ENCODE results near the gene WDR70.

Gene WDR70

DNA sequence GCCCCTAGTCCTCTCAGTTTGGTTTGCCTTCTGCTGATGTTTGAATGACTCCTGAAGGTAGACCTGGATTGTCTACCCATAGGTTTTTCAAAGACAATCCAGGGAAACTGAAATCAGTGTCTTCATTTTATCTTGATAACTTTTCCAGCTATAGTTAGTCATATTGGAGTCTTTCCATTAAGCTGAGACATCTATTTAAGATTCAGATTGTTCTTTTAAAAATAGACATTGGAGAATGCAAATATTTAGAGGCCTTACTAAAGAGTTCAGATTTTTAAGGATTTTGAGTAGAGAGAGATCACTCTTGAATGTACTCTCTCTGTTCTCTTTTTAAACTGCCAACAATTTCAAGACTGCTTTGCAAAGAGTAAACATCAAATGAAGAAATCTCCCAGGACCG is 391.7 kb downstream of the WDR70 start:
- TF ChIP-seq, protein P1, sequence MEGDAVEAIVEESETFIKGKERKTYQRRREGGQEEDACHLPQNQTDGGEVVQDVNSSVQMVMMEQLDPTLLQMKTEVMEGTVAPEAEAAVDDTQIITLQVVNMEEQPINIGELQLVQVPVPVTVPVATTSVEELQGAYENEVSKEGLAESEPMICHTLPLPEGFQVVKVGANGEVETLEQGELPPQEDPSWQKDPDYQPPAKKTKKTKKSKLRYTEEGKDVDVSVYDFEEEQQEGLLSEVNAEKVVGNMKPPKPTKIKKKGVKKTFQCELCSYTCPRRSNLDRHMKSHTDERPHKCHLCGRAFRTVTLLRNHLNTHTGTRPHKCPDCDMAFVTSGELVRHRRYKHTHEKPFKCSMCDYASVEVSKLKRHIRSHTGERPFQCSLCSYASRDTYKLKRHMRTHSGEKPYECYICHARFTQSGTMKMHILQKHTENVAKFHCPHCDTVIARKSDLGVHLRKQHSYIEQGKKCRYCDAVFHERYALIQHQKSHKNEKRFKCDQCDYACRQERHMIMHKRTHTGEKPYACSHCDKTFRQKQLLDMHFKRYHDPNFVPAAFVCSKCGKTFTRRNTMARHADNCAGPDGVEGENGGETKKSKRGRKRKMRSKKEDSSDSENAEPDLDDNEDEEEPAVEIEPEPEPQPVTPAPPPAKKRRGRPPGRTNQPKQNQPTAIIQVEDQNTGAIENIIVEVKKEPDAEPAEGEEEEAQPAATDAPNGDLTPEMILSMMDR (IDR thresholded peaks at IDR 0.05; ENCODE audit: low read depth, low read length), result no peak
- no peak overlapping the region for H3K4me3 ChIP-seq (replicated peaks in 1 of 2; ENCODE audit: low read depth in 2 of 2, low read length in 2 of 2)
- DNase-seq (ENCODE audit: low read depth in 2 of 2), result no peak

DNA sequence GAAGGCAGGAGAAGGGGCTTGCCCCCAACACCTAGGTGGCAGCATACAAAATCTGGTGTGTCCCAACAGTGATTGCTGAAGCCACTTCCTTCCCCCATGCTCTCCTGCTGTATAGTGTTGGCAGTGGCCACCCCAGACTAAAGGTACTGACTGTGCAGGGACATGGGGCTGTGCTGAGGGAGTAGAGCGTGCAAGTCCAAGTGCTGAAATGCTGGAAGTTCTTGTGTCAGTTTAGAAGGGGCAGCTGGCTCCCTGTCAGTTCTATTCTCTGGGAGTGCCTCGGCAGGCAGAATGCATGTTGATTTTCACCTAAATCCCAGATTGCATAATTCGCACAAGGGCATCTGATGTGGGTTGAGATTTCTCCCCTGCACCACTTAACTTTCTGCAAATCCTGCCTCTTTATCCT is 392.1 kb downstream of the WDR70 start:
- no peak for DNase-seq (ENCODE audit: low read depth in 2 of 2)
- H3K4me3 ChIP-seq (replicated peaks in 1 of 2; ENCODE audit: low read depth in 2 of 2, low read length in 2 of 2), result no peak overlapping the region
- TF ChIP-seq, protein P1 (IDR thresholded peaks at IDR 0.05; ENCODE audit: low read depth, low read length), result no peak

DNA sequence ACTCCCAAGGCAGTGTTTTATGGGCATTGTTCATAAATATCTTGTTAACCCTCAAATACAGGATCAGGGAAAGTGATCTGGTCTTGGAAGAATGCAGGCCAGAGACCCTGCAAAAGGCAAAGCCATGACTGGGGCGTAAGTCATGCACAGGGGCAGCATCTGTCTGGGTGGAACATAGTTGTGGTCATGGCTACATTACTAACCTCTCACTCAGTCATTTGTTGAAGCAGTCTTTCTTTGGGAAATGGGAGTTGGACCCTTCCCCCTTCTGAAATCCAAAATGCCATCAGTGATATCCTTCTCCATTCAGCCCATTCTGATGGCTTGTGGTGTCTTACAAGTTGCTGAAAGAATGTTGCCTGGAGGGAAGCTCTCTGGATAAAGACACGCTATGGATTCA is 392.6 kb downstream of the WDR70 start:
- TF ChIP-seq, protein P1 (IDR thresholded peaks at IDR 0.05; ENCODE audit: low read depth, low read length), result no peak
- DNase-seq (ENCODE audit: low read depth in 2 of 2), result peak; percentile 74 to 99
- H3K4me3 ChIP-seq (replicated peaks in 1 of 2; ENCODE audit: low read depth in 2 of 2, low read length in 2 of 2), result no peak overlapping the region

DNA sequence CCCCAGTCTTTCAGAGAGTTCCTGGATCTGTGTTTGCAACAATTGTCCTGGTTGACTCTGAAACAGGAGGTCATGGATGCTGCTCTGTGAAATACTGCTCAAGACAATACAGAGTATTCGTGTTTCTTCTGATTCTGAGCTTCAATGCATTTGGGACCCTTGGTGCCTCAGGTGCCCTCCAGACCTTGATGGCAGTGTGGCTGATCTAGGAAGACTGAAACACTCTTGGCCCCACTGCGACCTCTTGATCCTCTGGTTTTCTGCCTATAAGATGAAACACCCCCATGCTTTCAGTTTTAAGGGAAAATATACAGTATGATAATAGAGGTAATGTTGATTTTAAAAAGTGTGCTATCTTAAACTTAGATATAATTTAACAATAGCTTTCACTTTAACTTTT is 393.1 kb downstream of the WDR70 start:
- TF ChIP-seq, protein P1 (IDR thresholded peaks at IDR 0.05; ENCODE audit: low read depth, low read length), result no peak
- no peak for DNase-seq (ENCODE audit: low read depth in 2 of 2)
- H3K4me3 ChIP-seq (replicated peaks in 1 of 2; ENCODE audit: low read depth in 2 of 2, low read length in 2 of 2), result no peak overlapping the region

DNA sequence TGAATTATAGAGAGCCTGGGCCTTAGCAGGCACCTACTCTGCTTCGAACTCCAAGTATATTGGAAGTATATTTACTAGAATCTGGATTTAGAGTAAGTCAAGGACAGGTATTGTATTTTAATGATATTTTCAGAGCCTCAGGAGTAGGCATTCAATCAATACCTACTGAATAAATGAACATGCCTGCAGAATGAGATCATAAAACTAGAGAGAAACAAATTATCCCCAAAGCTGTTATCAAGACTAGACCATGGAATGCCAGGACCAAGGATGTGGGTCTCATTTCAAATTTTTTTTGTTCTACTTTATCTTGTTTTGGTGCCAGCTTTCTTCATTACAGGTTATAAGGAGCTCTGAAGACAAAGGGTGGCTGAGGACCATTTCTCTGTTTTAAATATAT is 394.7 kb downstream of the WDR70 start:
- TF ChIP-seq, protein P1 (IDR thresholded peaks at IDR 0.05; ENCODE audit: low read depth, low read length), result no peak
- no peak for DNase-seq (ENCODE audit: low read depth in 2 of 2)
- H3K4me3 ChIP-seq (replicated peaks in 1 of 2; ENCODE audit: low read depth in 2 of 2, low read length in 2 of 2), result no peak overlapping the region

DNA sequence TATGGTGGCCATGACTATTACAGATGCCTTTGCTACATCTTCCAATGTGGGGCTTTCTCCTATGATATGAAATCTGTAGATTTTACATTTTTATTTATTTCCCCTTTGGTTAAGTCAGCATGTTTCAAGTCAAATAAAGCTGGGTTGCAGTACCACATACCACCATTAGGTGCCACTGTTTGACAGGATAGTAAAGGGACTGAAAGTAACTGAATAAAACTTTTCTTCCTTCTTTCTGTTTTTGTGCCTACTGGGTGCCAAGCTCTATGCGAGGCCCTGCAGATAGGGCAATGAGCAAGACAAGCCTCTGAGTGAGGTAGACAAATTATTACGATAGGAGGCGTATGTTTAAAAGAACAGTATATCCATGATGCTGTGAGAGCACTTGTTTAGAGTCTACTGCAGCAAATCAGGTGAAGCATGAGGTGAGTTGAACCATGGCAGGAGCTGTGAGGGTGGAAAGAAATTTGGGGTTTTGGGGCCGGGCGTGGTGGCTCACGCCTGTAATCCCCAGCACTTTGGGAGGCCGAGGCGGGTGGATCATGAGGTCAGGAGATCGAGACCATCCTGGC is 395.9 kb downstream of the WDR70 start:
- DNase-seq (ENCODE audit: low read depth in 2 of 2), result peak; percentile 12 to 80
- TF ChIP-seq, protein P1 (IDR thresholded peaks at IDR 0.05; ENCODE audit: low read depth, low read length), result peak; percentile 79
- no peak overlapping the region for H3K4me3 ChIP-seq (replicated peaks in 1 of 2; ENCODE audit: low read depth in 2 of 2, low read length in 2 of 2)

DNA sequence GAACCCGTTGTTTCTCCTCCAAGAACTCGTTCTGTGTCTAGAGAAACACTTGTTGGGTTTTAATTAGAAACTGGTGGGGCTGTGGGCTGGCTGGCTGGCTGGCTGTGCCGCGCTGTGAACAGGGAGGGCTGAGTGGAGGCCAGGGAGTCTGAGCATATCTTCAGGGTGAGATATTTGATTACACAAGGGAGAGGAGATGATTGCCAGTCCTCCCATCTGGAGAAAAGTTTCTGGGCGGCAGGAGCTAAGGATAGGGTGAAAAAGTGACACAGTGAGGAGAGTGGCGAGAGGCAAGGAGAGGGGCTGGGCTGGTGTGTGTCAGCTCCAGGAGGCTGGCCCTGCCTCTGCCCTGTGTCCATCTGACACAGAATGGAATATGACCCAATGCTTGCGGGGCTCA is 397.7 kb downstream of the WDR70 start:
- peak; percentile 54 to 92 for DNase-seq (ENCODE audit: low read depth in 2 of 2)
- TF ChIP-seq, protein P1 (IDR thresholded peaks at IDR 0.05; ENCODE audit: low read depth, low read length), result no peak
- no peak overlapping the region for H3K4me3 ChIP-seq (replicated peaks in 1 of 2; ENCODE audit: low read depth in 2 of 2, low read length in 2 of 2)
